Measurements from ENCODE around the gene RNF111. TPM values are rescaled to one million over a fixed set of nuclear protein-coding genes. Genes with fewer than 3 reads are reported as not detected.

Gene RNF111
- total and polyA plus RNA-seq, 9 of the 15 experiments (the other 6 are each of a cell fraction or from before 2014, with no cell fraction given) = 7.9 to 26.0 (median 14.4) TPM

DNA sequence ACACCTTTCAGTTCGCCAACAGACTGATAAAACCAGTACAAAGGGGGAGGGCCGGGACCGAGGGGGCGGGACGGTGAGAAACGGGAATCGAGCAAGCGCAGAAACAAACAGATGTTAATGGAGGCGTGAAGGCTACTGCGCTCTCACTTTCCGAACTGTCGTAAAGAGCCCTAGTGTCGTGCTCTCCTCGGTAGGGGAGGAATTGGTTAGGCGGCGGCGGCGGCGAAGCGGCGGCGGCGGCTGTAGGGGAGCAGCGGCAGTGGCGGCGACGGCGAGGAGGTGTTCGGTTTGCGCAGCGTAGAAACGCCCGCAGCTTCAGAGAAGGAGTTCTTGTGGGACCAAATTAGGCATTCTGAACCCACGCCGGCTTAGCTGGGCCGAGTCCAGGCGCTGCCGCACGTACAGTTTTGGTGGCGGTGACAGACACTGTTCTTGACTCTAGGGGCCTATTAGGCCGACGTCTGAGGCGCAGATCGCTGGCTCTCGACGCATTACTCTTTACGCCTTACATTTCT lies at the start of gene RNF111 (continued):
- TF ChIP-seq, protein P1, sequence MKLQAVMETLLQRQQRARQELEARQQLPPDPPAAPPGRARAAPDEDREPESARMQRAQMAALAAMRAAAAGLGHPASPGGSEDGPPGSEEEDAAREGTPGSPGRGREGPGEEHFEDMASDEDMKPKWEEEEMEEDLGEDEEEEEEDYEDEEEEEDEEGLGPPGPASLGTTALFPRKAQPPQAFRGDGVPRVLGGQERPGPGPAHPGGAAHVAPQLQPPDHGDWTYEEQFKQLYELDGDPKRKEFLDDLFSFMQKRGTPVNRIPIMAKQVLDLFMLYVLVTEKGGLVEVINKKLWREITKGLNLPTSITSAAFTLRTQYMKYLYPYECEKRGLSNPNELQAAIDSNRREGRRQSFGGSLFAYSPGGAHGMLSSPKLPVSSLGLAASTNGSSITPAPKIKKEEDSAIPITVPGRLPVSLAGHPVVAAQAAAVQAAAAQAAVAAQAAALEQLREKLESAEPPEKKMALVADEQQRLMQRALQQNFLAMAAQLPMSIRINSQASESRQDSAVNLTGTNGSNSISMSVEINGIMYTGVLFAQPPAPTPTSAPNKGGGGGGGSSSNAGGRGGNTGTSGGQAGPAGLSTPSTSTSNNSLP (IDR thresholded peaks at IDR 0.05; ENCODE audit: borderline replicate concordance, low read depth, low read length) = no peak
- TF ChIP-seq MECOM (CRISPR knock-in tag; IDR thresholded peaks at IDR 0.05) = no peak
- peak; percentile 12; the same call in 1 of the 2 replicates for TF ChIP-seq EP300 (IDR thresholded peaks at IDR 0.05; ENCODE audit: low read length)
- no peak for TF ChIP-seq ZNF134 (CRISPR knock-in tag; conservative IDR thresholded peaks at IDR 0.05)
- TF ChIP-seq ZFP1 (CRISPR knock-in tag; IDR thresholded peaks at IDR 0.05) = no peak
- TF ChIP-seq ZNF644 (tag; IDR thresholded peaks at IDR 0.05; ENCODE audit: low read depth) = no peak
- TF ChIP-seq TAF9B (IDR thresholded peaks at IDR 0.05; ENCODE audit: partially characterized antibody) = peak; percentile 56
- TF ChIP-seq, protein P2, sequence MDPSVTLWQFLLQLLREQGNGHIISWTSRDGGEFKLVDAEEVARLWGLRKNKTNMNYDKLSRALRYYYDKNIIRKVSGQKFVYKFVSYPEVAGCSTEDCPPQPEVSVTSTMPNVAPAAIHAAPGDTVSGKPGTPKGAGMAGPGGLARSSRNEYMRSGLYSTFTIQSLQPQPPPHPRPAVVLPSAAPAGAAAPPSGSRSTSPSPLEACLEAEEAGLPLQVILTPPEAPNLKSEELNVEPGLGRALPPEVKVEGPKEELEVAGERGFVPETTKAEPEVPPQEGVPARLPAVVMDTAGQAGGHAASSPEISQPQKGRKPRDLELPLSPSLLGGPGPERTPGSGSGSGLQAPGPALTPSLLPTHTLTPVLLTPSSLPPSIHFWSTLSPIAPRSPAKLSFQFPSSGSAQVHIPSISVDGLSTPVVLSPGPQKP (CRISPR knock-in tag; IDR thresholded peaks at IDR 0.05) = no peak
- no peak for TF ChIP-seq TFAM (CRISPR knock-in tag; conservative IDR thresholded peaks at IDR 0.05)
- TF ChIP-seq SOX6 (IDR thresholded peaks at IDR 0.05) = no peak
- 0 out of 2 replicates have a peak, but pooled peaks have one; percentile 48 for TF ChIP-seq TAF7 (tag; IDR thresholded peaks at IDR 0.05)
- TF ChIP-seq PML (IDR thresholded peaks at IDR 0.05; ENCODE audit: low read length) = peak; percentile 46; the same call in 1 of the 2 replicates
- peak; percentile 65 for TF ChIP-seq PHF20 (IDR thresholded peaks at IDR 0.05; ENCODE audit: partially characterized antibody)
- TF ChIP-seq KLF13 (tag; IDR thresholded peaks at IDR 0.05; ENCODE audit: borderline replicate concordance, low read depth) = peak; percentile 23; the same call in 1 of the 2 replicates
- no peak for TF ChIP-seq RAD21 (CRISPR knock-in tag; conservative IDR thresholded peaks at IDR 0.05 in 1 of 2, IDR thresholded peaks at IDR 0.05 in 1 of 2)
- TF ChIP-seq STAG1 (CRISPR knock-in tag; IDR thresholded peaks at IDR 0.05; ENCODE audit: borderline replicate concordance) = no peak
- TF ChIP-seq HMGN3 (IDR thresholded peaks at IDR 0.05; ENCODE audit: borderline replicate concordance, extremely low read depth, insufficient read length, low read depth, low read length) = peak; percentile 53
- TF ChIP-seq POLR2H (tag; IDR thresholded peaks at IDR 0.05; ENCODE audit: low read depth) = peak; percentile 69
- no peak for TF ChIP-seq GATA2 (CRISPR knock-in tag; IDR thresholded peaks at IDR 0.05)
- TF ChIP-seq, protein P3, sequence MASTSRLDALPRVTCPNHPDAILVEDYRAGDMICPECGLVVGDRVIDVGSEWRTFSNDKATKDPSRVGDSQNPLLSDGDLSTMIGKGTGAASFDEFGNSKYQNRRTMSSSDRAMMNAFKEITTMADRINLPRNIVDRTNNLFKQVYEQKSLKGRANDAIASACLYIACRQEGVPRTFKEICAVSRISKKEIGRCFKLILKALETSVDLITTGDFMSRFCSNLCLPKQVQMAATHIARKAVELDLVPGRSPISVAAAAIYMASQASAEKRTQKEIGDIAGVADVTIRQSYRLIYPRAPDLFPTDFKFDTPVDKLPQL (IDR thresholded peaks at IDR 0.05; ENCODE audit: extremely low read depth, insufficient read length) = no peak
- TF ChIP-seq SMARCC2 (IDR thresholded peaks at IDR 0.05; ENCODE audit: low read depth) = no peak

Measured in K562 (cell line).